Heart left ventricle (tissue), 16 donors: ENCODE measurements around the gene TECPR2. TPM values are rescaled to one million over a fixed set of nuclear protein-coding genes. Genes with fewer than 3 reads are reported as not detected.

Experiments used
- ATAC-seq, 4 donors: fragments of 200-7000 bp; cut with Tn5 transposase; one replicate each; pipeline ENCODE4 v1.9.1; 2020 to 2022; ENCODE audit warnings: moderate library complexity in 4 of 4, mild to moderate bottlenecking in 3 of 4, moderate number of reproducible peaks in 1 of 4
- DNase-seq, 5 donors: peaks; one replicate each; pipeline ENCODE4 v3.0.0-alpha.2; 2020
- H3K27ac ChIP-seq, 12 donors: fragments of 200-600 bp; sonication (generic) in 4 of 12; one replicate each; pipeline versions ENCODE4 v1.5.0 to v1.8.0; 2016 to 2022; ENCODE audit warnings: mild to moderate bottlenecking in 2 of 12
- H3K27me3 ChIP-seq, 9 donors: fragments of 200-600 bp; sonication (generic) in 2 of 9; one replicate each; pipeline versions ENCODE4 v1.5.1 to v1.8.0; 2016 to 2022; ENCODE audit warnings: mild to moderate bottlenecking in 3 of 9
- H3K36me3 ChIP-seq, 9 donors: fragments of 200-600 bp; sonication (generic) in 2 of 9; one replicate each; pipeline versions ENCODE4 v1.5.0 to v1.8.0; 2018 to 2022; ENCODE audit warnings: mild to moderate bottlenecking in 2 of 9
- H3K4me1 ChIP-seq, 12 donors: fragments of 200-600 bp; sonication (generic) in 4 of 12; one replicate each; pipeline versions ENCODE4 v1.5.0 to v1.8.0; 2016 to 2022; ENCODE audit warnings: mild to moderate bottlenecking in 3 of 12
- H3K4me3 ChIP-seq, 12 donors: fragments of 200-600 bp; sonication (generic) in 4 of 12; one replicate each; pipeline versions ENCODE4 v1.5.0 to v1.8.0; 2017 to 2022; ENCODE audit warnings: mild to moderate bottlenecking in 9 of 12, moderate library complexity in 4 of 12
- H3K9me3 ChIP-seq, 12 donors: fragments of 200-600 bp; sonication (generic) in 4 of 12; one replicate each; pipeline versions ENCODE4 v1.5.0 to v1.8.0; 2016 to 2022; ENCODE audit warnings: mild to moderate bottlenecking in 1 of 12
- POLR2A ChIP-seq, 2 donors: fragments of 450-650 bp; IDR thresholded peaks; one replicate each; pipeline ENCODE4 v1.6.1; 2017; ENCODE audit warnings: antibody characterized with exemption in 2 of 2, mild to moderate bottlenecking in 2 of 2, moderate library complexity in 2 of 2
- WGBS, 4 donors: extraction: QIAGEN DNeasy Blood & Tissue Kit in 2 of 4; methylation state at CpG; one replicate each; pipeline versions ENCODE4 v1.1.5 to v1.1.7; 2013 to 2018; 5-methylcytosine and 5-hydroxymethylcytosine counted together
- intact Hi-C, 10 donors: fragments of 100-400 bp; cut with DNase I; formaldehyde crosslinking; loops; one replicate each; pipeline versions ENCODE4 v1.11.1 to v1.14.2; 2022
- polyA plus RNA-seq, 2 donors: library from polyadenylated mRNA; stranded (reverse); fragments of 200-250 nt; gene quantifications; one replicate each; pipeline ENCODE4 v1.2.3, GENCODE V29; 2013
- total RNA-seq, 9 donors: library from RNA; depleted of rRNA in 2 of 9; stranded (reverse); fragments of >200 nt in 2 of 9; fragmentation: NEBNext Ultra II Directional in 3 of 9; extraction: Animal tissue kit (Norgen Biotek cat#: 25700) in 3 of 9; gene quantifications; one replicate each; pipeline versions ENCODE4 v1.1.0 to v1.2.4, GENCODE V29; 2016 to 2023
- TF ChIP-seq, protein P1 (sequence below), 12 donors: fragments of 200-600 bp; sonication (generic) in 4 of 12; IDR thresholded peaks; one replicate each; pipeline versions ENCODE4 v1.5.0 to v1.8.0; 2018 to 2022; ENCODE audit warnings: antibody characterized with exemption in 12 of 12, mild to moderate bottlenecking in 5 of 12
- donor health status: ischemic (EF 13 %, LVEDD 7.1; RV severe dilation, severe dysfunction).
- donor health status: healthy with polysubstance abuse.
- donor health status: DM: no; HTN: yes; CAD: no.
- donor health status: DM: no; HTN: no; CAD: no.
- donor health status: ischemic (EF 25% LVEDD 6.9; RV normal size, moderate dysfunction).
- donor health status: ischemic (EF 25% LVEDD 5.7; RV mildly dilated, moderate dysfunction).
- donor health status: healthy.
- donor health status: DM: yes; HTN: yes; CAD: no.
- donor health status: ischemic (EF 35%, LVEDD 5.7; RV mildly dilated, moderate dysfunction).
- donor health status: nonischemic (EF 11% LVEDD 7.7; RV severe dilation, severe dysfunction).
- donor health status: DM: yes; HTN: yes; CAD: no.
- donor health status: PGD.
- donor health status: ischemic (EF 29% LVEDD 5.4; RV normal size, mild dysfunction).
- donor health status: nonischemic (EF 23%, LVEDD 6.1; RV moderate dilation, normal function).

TECPR2 gene
- total and polyA plus RNA-seq, 11 donors, result 9.9 to 30.6 (median 22.3) TPM

GRCh38 chr14:102496958-102497744 is 134.4 kb downstream of the TECPR2 start:
- intact Hi-C loops, result no loop called here
- no peaks in the 10 kb centered on the region for H3K27me3 ChIP-seq
- no peak overlapping the region for H3K4me3 ChIP-seq
- H3K9me3 ChIP-seq, result no peaks in the 10 kb centered on the region
- WGBS, 4 donors, result 93 to 95% (median 94%) methylated on average over 18 to 42 of the region's 42 CpGs
- ATAC-seq (no peak), DNase-seq (no peak)
- H3K27ac ChIP-seq, result peak overlapping the region in 2 of 12 donors; percentile 90 to 95
- H3K4me1 ChIP-seq, result peaks cover 0 to 40% (median 24%) of the 10 kb centered on the region in 12 donors
- TF ChIP-seq, protein P1, sequence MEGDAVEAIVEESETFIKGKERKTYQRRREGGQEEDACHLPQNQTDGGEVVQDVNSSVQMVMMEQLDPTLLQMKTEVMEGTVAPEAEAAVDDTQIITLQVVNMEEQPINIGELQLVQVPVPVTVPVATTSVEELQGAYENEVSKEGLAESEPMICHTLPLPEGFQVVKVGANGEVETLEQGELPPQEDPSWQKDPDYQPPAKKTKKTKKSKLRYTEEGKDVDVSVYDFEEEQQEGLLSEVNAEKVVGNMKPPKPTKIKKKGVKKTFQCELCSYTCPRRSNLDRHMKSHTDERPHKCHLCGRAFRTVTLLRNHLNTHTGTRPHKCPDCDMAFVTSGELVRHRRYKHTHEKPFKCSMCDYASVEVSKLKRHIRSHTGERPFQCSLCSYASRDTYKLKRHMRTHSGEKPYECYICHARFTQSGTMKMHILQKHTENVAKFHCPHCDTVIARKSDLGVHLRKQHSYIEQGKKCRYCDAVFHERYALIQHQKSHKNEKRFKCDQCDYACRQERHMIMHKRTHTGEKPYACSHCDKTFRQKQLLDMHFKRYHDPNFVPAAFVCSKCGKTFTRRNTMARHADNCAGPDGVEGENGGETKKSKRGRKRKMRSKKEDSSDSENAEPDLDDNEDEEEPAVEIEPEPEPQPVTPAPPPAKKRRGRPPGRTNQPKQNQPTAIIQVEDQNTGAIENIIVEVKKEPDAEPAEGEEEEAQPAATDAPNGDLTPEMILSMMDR (IDR thresholded peaks at IDR 0.05), result no peak
- no peak for TF ChIP-seq POLR2A (IDR thresholded peaks at IDR 0.05)
- peaks cover 0 to 22% (median 5%) of the 10 kb centered on the region in 9 donors for H3K36me3 ChIP-seq

DNA sequence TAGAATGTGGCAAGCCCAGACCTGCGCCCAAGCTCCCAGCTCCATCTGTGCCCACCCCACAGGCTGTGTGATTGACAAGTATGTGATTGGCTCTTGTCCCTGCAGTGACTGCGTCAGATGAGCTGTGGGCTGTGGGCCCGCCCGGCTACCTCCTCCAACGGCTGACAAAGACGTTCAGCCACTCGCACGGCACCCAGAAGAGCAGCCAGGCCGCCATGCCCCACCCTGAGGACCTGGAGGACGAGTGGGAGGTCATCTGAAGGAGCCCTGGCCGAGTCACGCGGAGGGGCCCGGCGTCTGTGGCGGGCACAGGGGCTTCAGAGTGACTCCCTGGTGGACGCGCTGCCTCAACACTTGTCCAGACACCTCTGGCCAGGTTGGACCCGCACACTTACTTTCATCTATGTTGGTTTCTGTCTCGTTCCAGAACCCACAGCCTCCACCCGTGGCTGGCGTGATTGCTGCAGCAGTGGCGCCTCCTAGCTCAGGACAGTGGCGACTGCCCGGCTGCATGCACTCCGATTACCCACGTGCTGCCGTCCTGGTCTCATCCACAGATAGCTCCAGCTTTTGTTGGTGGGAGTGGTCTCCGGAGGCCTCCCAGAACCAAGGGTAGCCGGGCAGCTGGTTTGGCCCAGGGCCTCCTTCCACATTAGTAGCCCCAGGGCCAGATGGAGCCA is 135.4 kb downstream of the TECPR2 start:
- peak overlapping the region in 9 of 12 donors; percentile 41 to 98 (median 89) for H3K27ac ChIP-seq
- DNase-seq (no peak), ATAC-seq (peak in 1 of 4 donors; percentile 1)
- WGBS, 4 donors, result 80 to 89% (median 84%) methylated on average over 23 to 30 of the region's 30 CpGs
- intact Hi-C loops, result loop anchor here in 2 of 10 donors (2.0 kb wide), 1 partner anchor 47 kb away; no protein-coding TSS in a partner anchor
- H3K4me1 ChIP-seq, result peaks cover 0 to 48% (median 24%) of the 10 kb centered on the region in 12 donors
- TF ChIP-seq, protein P1 (IDR thresholded peaks at IDR 0.05), result peak in 5 of 12 donors; percentile 7 to 16 (median 16)
- no peak for TF ChIP-seq POLR2A (IDR thresholded peaks at IDR 0.05)
- H3K9me3 ChIP-seq, result no peaks in the 10 kb centered on the region
- H3K4me3 ChIP-seq, result no peak overlapping the region
- peaks cover 0 to 22% (median 5%) of the 10 kb centered on the region in 9 donors for H3K36me3 ChIP-seq
- no peaks in the 10 kb centered on the region for H3K27me3 ChIP-seq

- peak in 1 of 5 donors; percentile 33 for DNase-seq
- TF ChIP-seq POLR2A (IDR thresholded peaks at IDR 0.05), result no peak
- TF ChIP-seq, protein P1 (IDR thresholded peaks at IDR 0.05), result no peak
These were observed 136.0 kb downstream of the TECPR2 start for GRCh38 chr14:102498678-102499265.

More at GRCh38 chr14:102498678-102499265, 136.0 kb downstream of the TECPR2 start:
- no peaks in the 10 kb centered on the region for H3K27me3 ChIP-seq
- no peak overlapping the region for H3K4me3 ChIP-seq
- H3K27ac ChIP-seq, result peak overlapping the region in 11 of 12 donors; percentile 80 to 98 (median 90)
- peak in 2 of 4 donors; percentile 0 to 1 for ATAC-seq
- intact Hi-C loops, result loop anchor here in 2 of 10 donors (2.0 kb wide), 1 partner anchor 48 kb away; no protein-coding TSS in a partner anchor
- H3K9me3 ChIP-seq, result no peaks in the 10 kb centered on the region
- H3K36me3 ChIP-seq, result peaks cover 0 to 22% (median 5%) of the 10 kb centered on the region in 9 donors
- H3K4me1 ChIP-seq, result peaks cover 0 to 54% (median 27%) of the 10 kb centered on the region in 12 donors
- 79 to 86% (median 81%) methylated on average over 18 to 21 of the region's 21 CpGs for WGBS, 4 donors
